Activated CD8-positive, alpha-beta memory T cell treated with anti-CD3 and anti-CD28 coated beads, Interleukin-2, amount 50 U/mL, for 48 hours (primary cell): ENCODE data around the gene FBXL15.

Experiments
- DNase-seq: peaks from one replicate; pipeline ENCODE4 v3.0.0-alpha.2; 2020

FBXL15 gene

DNA sequence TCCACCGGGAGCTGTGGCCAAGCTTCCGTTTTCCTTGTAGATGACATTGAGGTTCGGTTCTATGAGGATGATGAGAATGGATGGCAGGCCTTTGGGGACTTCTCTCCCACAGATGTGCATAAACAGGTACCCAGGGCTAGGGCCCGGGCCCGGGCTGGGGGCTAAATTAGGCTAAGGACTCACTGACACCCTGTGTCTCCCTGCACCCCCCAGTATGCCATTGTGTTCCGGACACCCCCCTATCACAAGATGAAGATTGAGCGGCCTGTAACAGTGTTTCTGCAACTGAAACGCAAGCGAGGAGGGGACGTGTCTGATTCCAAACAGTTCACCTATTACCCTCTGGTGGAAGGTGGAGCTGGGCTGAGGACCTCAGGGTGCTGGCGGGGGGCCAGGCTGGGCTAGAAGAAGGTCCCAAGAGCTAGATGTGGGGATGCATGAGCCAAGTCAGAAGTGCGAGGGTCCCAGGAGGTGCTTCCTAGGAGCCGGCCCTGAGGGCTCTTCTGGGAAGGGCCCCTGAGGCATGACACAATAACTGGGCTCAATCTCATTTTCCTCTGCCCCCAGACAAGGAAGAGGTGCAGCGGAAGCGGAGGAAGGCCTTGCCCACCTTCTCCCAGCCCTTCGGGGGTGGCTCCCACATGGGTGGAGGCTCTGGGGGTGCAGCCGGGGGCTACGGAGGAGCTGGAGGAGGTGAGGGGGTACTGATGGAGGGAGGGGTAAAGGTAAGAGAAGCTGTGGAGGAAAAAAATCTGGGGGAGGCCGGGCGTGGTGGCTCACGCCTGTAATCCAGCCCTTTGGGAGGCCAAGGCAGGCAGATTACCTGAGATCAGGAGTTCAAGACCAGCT lies 22.2 kb upstream of the FBXL15 start:
- DNase-seq = no peak

GRCh38 chr10:102399217-102400021 lies 21.2 kb upstream of the FBXL15 start:
- peak; percentile 96 for DNase-seq

DNA sequence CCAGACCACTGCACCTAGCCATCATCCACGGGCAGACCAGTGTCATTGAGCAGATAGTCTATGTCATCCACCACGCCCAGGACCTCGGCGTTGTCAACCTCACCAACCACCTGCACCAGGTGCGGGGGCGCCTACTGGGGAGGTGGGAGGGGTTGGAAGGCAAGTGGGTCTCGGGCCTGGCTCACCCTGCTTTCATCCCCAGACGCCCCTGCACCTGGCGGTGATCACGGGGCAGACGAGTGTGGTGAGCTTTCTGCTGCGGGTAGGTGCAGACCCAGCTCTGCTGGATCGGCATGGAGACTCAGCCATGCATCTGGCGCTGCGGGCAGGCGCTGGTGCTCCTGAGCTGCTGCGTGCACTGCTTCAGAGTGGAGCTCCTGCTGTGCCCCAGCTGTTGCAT lies 20.6 kb upstream of the FBXL15 start:
- DNase-seq = no peak

- no peak for DNase-seq
Measured at GRCh38 chr10:102400598-102401341, 19.9 kb upstream of the FBXL15 start.

DNA sequence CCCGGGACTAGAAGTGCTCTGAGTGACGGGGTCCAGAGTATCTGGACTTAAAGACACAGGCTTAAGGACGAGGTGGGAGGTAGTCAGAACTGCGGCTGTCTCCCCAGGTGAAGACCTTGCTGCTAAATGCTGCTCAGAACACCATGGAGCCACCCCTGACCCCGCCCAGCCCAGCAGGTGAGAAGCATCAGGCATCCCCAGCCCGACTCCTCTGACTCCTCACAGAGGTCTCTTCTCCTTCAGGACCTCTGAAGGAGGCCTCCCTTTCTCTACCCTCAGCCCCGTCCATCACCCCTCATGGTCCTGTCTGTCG lies 19.3 kb upstream of the FBXL15 start:
- no peak for DNase-seq

DNA sequence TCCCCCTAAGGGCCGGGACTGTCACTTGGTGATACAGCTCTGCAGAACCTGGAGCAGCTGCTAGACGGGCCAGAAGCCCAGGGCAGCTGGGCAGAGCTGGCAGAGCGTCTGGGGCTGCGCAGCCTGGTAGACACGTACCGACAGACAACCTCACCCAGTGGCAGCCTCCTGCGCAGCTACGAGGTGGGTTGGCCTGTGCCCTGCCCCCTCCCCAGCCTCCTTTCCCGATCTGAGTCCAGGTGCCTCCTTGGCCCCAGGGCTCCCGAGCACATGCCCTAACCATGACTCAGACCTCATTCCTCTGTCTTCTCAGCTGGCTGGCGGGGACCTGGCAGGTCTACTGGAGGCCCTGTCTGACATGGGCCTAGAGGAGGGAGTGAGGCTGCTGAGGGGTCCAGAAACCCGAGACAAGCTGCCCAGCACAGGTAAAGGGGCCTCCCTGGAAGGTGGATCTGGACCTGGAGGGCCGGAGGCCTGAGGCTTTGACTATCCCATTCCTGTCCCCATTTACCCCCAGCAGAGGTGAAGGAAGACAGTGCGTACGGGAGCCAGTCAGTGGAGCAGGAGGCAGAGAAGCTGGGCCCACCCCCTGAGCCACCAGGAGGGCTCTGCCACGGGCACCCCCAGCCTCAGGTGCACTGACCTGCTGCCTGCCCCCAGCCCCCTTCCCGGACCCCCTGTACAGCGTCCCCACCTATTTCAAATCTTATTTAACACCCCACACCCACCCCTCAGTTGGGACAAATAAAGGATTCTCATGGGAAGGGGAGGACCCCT lies 18.7 kb upstream of the FBXL15 start:
- no peak for DNase-seq

- DNase-seq = no peak
Measured at GRCh38 chr10:102402512-102402896, 18.1 kb upstream of the FBXL15 start.

DNA sequence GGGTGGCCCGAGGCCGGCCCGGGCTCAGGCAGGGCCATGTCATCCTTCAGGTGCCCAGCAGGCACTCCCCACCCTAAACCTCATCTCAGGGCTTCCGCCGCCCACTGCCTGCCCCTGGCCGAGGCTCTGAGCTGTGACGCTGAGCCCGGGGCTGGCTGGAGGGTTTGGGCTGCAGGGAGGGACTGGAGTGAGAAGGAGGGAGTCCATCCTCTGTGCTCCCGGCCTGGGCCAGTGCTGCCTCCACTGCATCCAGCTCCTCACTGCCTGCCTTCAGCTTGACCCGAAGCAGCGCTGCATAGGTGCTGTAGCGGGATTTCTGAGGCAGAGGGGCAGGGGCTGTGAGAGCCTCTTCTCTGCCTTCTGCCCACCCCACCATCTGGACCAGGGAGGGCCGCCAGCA lies 17.5 kb upstream of the FBXL15 start:
- no peak for DNase-seq

- no peak for DNase-seq
Measured at GRCh38 chr10:102404361-102405107, 16.1 kb upstream of the FBXL15 start.

GRCh38 chr10:102405108-102405571 lies 15.5 kb upstream of the FBXL15 start:
- no peak for DNase-seq

DNA sequence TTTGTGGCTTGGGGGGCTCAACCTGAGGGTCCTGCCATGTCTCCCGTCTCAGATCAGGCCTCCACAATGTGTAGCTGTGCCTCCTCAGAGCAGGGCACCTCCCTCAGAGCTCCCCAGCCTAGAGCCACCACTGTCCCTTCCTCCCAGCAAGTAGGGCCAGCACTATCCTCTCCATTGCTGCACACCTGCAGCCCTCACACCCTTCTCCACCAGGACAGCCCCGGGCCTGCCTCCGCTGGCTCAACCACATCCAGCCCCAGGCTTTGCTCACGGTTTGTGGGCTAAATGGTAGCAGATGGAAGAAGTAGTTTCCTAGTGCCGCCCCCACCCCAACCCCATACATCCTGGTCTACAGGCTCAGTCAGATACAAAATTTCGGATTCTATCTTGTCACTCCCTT lies 15.0 kb upstream of the FBXL15 start:
- no peak for DNase-seq

DNA sequence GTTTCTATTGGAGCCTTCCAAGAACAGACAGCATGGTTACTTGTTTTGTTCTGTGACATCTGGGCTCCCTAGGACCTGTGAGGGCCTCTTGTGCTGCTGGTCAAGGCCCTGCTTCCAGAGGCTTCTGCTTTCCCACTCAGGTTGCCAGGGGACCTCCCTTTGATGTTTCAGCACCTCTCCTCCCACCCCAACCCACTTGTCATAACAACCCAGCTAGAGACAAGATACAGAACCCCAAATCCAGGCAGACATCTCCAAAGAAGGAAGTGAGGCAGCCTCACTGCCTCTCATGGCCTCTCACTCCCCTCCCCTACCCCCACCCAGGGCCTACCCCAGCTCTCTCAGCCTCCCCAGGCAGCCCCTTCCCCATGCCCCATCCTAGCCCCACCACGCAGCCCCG lies 13.8 kb upstream of the FBXL15 start:
- no peak for DNase-seq

DNA sequence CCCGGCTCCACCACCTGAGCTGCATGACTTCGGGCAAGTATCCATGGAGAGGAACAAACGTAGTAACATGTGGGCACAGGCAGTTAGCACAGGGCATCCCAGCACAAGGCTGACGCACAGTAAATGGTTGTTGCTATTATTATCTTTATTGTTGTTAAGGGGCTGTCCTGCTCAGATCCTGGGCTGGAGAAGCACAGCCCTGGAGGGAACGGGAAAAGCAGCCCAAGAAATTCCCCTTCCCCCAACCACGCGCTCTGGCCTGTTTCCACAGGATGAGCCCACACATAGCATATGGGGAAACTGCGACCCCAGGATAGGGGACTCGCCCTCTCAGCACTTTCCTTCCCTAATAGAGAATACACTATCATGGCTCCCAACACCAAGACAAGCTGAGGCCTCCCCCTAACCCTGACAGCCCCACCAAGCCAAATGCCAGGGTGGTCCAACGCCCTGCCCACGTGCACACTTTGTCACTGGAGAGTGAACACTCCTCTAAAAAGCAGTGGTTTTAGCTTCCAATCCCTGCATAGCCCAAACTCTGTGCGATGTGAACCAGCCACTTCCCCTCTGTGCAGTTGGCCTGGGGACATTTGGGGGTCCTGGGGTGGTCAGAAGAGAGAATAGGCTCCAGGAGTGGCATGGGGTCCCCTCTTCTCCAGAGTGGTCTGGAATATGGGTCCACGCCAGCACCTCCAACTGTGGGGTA lies 13.1 kb upstream of the FBXL15 start:
- no peak for DNase-seq

DNA sequence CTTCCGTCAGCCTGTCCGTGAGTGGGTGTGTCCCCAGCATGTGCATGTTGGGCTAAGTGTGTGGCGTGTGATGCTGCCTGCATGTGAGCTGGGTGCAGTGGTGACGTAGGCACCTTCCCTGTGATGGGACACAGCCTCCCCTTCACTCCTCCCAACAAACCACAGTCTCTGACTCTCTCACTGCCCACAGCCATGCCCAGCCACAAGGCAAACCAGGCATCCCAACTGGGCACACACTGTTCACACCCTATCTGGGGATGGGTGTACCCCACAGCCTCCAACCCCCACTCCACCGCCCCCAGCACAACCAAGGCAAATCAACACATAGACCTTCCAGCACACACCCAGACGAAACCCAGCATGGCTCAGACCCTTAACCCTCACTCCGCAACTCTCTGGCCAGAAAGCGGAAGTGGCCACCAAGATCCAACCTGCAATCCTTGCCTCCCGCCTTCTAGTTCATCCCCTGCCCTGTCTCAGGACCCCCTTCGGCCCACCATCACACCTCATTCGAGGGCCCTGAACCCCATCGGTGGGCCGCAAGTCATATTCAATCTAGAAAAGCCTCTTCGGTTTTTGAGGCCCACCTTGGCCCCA lies 12.4 kb upstream of the FBXL15 start:
- DNase-seq = peak; percentile 60

- DNase-seq = peak; percentile 87
Measured at GRCh38 chr10:102408728-102409603, 11.7 kb upstream of the FBXL15 start.

GRCh38 chr10:102409604-102410428 lies 10.8 kb upstream of the FBXL15 start:
- DNase-seq = no peak

DNA sequence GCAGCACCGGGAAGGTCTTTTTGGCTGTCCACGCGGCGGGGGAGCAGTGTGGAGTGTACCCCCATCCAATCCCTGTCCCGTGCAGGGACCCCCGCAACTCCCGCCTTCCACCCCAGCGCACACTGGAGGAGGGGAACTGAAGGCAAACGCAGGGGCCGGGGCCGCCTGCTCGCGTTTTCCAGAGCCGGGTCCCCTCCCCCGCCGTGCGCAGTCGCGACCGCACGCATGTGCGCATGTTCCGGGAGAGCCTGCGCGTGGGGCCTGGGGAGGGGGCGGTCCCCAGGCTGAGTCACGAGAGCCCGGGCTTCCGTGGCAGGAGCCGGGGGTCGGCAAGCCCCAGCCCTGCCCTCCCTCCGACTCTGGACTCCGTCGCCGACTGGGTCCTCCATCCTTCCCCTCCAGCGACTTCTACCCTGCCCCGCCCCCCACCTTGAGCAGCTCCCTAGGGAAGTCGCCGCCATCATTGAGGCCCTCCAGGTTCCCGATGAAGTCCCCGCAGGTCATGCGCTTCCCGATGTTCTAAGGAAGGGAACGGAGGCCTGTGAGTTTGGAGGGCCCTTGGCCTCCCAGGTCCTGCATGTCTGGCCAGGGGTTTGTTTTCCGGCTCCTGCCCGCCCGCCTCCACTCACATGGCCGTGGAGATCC lies 10.1 kb upstream of the FBXL15 start:
- peak; percentile 79 for DNase-seq
